ENCODE results near the gene TRIM66. TPM values are rescaled to one million over a fixed set of nuclear protein-coding genes. Genes with fewer than 3 reads are reported as not detected.

Gene TRIM66
- total and polyA plus RNA-seq, 9 of the 15 experiments (the other 6 are each of a cell fraction or from before 2014, with no cell fraction given) = 1.1 to 7.3 (median 4.9) TPM

GRCh38 chr11:8723711-8724110 is 41.2 kb upstream of the TRIM66 start:
- WGBS (ENCODE audit: insufficient coverage, low coverage, missing lambda C conversion rate) = 14% methylated on average over 7 of the region's 7 CpGs
- no peak for ATAC-seq

GRCh38 chr11:8722809-8723208 is 40.3 kb upstream of the TRIM66 start:
- Histone ChIP-seq H3K9ac (ENCODE audit: insufficient read depth in 1 of 2, low read depth in 2 of 2, low read length in 2 of 2) (peak overlapping the region in 1 of 2 experiments; percentile 18; a peak in 1 of 4 replicates), H3K4me2 (ENCODE audit: insufficient read depth, low read length) (no peak overlapping the region), H2AFZ (ENCODE audit: low read depth, low read length) (no peak overlapping the region), H4K20me1 (replicated peaks; ENCODE audit: control insufficient read depth, insufficient read depth, low read length) (no peaks in the 10 kb centered on the region), H3K27ac (ENCODE audit: extremely low read depth, low read depth, low read length) (no peak overlapping the region), H3K79me2 (ENCODE audit: control insufficient read depth, insufficient read depth, low read length) (no peaks in the 10 kb centered on the region), H3K27me3 (ENCODE audit: control insufficient read depth in 2 of 2, insufficient read depth in 2 of 2, low read length in 2 of 2) (peaks cover 18 to 74% of the 10 kb centered on the region in 2 experiments; a peak in 3 of 5 replicates), H3K9me1 (ENCODE audit: control insufficient read depth, insufficient read depth, low read length) (peaks cover 3% of the 10 kb centered on the region), H3K36me3 (ENCODE audit: control insufficient read depth, insufficient read depth, low read length) (no peaks in the 10 kb centered on the region), H3K4me3 (no peak overlapping the region), H3K9me3 (replicated peaks; ENCODE audit: control insufficient read depth, insufficient read depth, low read depth, low read length) (no peaks in the 10 kb centered on the region), H3K4me1 (replicated peaks in 1 of 2; ENCODE audit: control insufficient read depth in 2 of 2, insufficient read depth in 2 of 2, low read length in 2 of 2) (peaks cover 0 to 5% of the 10 kb centered on the region in 2 experiments; a peak in 1 of 5 replicates)
- intact Hi-C loops (cut with micrococcal nuclease) (no loop called here), in situ Hi-C loops (cut with MboI) (no loop called here)
- ATAC-seq = no peak
- POLR2A ChIA-PET = no interaction called here
- FAIRE-seq = no peak
- 4% methylated on average over 2 of the region's 3 CpGs for WGBS (ENCODE audit: insufficient coverage, low coverage, missing lambda C conversion rate)
- CTCF ChIA-PET (ENCODE audit: low intra/inter-chr PET ratio) = no interaction called here
- no peak for DNase-seq (ENCODE audit: extremely low read depth in 1 of 4, low spot score in 3 of 4)
- no TSS peak for BruUV-seq (replicated peaks)
- TF ChIP-seq ZNF436 (CRISPR knock-in tag; IDR thresholded peaks at IDR 0.05) (no peak), ZNF263 (CRISPR knock-in tag; IDR thresholded peaks at IDR 0.05; ENCODE audit: borderline replicate concordance) (peak; percentile 77), RAD51 (IDR thresholded peaks at IDR 0.05; ENCODE audit: borderline replicate concordance, low read depth) (no peak)

More at GRCh38 chr11:8723711-8724110, 41.2 kb upstream of the TRIM66 start:
- Histone ChIP-seq H4K20me1 (replicated peaks; ENCODE audit: control insufficient read depth, insufficient read depth, low read length) (no peaks in the 10 kb centered on the region), H3K9me3 (replicated peaks; ENCODE audit: control insufficient read depth, insufficient read depth, low read depth, low read length) (no peaks in the 10 kb centered on the region), H3K9ac (ENCODE audit: insufficient read depth in 1 of 2, low read depth in 2 of 2, low read length in 2 of 2) (no peak overlapping the region), H3K27ac (ENCODE audit: extremely low read depth, low read depth, low read length) (no peak overlapping the region), H3K4me3 (no peak overlapping the region), H3K4me2 (ENCODE audit: insufficient read depth, low read length) (no peak overlapping the region), H3K4me1 (replicated peaks in 1 of 2; ENCODE audit: control insufficient read depth in 2 of 2, insufficient read depth in 2 of 2, low read length in 2 of 2) (no peaks in the 10 kb centered on the region; a peak in 1 of 5 replicates), H3K27me3 (ENCODE audit: control insufficient read depth in 2 of 2, insufficient read depth in 2 of 2, low read length in 2 of 2) (peaks cover 18 to 69% of the 10 kb centered on the region in 2 experiments; a peak in 3 of 5 replicates), H2AFZ (ENCODE audit: low read depth, low read length) (no peak overlapping the region), H3K79me2 (ENCODE audit: control insufficient read depth, insufficient read depth, low read length) (no peaks in the 10 kb centered on the region), H3K9me1 (ENCODE audit: control insufficient read depth, insufficient read depth, low read length) (peaks cover 3% of the 10 kb centered on the region), H3K36me3 (ENCODE audit: control insufficient read depth, insufficient read depth, low read length) (no peaks in the 10 kb centered on the region)
- TF ChIP-seq PYGO2 (tag; IDR thresholded peaks at IDR 0.05) = no peak
- TF ChIP-seq ZKSCAN1 (IDR thresholded peaks at IDR 0.05; ENCODE audit: low read depth, low read length) = no peak
- TF ChIP-seq ETV1 (tag; conservative IDR thresholded peaks at IDR 0.05; ENCODE audit: low read depth) = no peak
- FAIRE-seq (no peak), DNase-seq (ENCODE audit: extremely low read depth in 1 of 4, low spot score in 3 of 4) (no peak)
- intact Hi-C loops (cut with micrococcal nuclease) (no loop called here), in situ Hi-C loops (cut with MboI) (no loop called here)
- no TSS peak for BruUV-seq (replicated peaks)
- ChIA-PET POLR2A (no interaction called here), CTCF (ENCODE audit: low intra/inter-chr PET ratio) (no interaction called here)

Measured in K562 (cell line).